GM18499 (cell line): ENCODE data around the gene FOXL2NB.

Source experiments
- ATAC-seq: cut with Tn5 transposase; IDR thresholded peaks from one replicate; pipeline ENCODE4 v1.9.1; 2021; ENCODE audit warnings: moderate number of reproducible peaks; ENCODE audit not compliant: insufficient read depth, unreplicated experiment

Gene FOXL2NB

GRCh38 chr3:138944929-138945708, 1.9 kb upstream of the FOXL2NB start:
- ATAC-seq, result no peak

DNA sequence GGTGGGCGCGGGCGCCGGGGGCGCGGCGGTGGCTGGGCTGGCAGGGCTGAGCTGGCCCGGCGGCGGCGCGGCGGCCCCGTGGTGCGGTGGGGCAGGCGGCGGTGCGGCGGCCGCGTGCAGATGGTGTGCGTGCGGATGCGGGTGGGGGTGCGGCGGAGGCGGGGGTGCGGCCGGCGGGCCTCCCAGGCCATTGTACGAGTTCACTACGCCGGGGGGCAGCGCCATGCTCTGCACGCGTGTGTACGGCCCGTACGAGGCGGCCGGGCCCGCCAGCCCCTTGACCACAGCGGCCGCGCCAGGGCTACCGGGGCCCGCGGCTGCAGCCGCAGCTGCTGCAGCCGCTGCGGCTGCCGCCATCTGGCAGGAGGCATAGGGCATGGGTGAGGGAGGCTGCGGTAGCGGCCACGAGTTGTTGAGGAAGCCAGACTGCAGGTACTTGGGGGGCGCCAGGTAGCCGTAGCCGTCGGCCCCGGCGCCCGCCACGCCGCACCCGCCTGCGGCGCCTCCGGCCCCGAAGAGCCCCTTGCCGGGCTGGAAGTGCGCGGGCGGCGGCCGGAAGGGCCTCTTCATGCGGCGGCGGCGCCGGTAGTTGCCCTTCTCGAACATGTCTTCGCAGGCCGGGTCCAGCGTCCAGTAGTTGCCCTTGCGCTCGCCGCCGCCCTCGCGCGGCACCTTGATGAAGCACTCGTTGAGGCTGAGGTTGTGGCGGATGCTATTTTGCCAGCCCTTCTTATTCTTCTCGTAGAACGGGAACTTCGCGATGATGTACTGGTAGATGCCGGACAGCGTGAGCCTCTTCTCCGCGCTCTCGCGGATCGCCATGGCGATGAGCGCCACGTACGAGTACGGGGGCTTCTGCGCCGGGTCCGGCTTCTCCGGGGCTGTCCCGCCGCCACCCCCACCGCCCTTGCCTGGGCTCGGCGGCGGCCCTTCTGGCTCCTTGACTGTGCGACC, 1.0 kb upstream of the FOXL2NB start:
- ATAC-seq, result no peak

DNA sequence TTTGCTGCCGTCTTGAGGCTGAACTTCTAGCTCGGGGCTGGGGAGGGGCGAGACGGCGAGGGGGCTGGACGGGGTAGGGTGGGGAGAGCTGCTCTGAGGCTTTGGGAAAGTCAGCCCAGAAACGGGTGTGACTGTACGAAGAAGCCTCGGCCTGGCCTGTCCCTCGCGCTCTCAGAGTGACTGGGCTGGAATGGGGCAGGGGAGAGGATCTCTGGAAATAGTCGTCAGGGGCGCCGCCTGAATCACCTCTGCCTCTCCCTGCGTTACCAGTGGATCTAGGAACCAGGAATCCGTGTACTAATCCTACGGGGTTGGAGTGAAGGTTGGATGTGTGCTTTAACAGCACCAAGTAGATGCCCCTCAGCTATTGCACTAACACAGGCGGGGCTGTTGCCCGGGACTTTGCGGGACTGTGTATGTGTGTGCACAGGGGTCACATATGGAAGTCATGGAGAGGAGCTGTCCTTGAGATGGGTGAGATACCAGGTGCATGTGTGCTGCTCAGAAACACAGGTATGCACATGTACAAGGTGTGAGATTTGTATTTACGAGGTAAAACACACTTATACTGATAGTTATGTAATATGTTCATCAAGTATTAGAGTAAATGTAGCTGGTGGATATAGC, 591 bp downstream of the FOXL2NB start:
- no peak for ATAC-seq

GRCh38 chr3:138948371-138949001, 1.5 kb downstream of the FOXL2NB start:
- ATAC-seq, result no peak

DNA sequence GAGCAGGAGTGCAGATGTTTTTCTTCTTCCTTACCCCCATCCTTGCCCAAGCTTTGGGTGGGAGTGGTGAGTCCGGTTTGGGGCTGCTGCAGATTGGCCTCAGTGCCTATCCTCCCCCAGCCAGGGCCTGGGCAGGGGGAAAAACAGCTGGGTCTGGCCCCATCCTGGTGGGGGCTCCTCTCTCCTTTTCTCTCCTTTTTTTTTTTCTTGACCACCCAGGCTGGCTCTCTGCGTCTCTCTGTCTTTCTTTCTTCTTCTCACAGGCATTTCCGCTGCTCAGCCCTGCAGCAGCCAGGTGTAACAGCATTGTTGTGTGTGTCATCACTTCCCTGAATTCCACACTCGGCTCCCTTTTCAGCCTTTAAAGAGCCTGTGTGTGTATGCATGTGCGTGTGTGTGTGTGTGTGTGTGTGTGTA, 2.0 kb downstream of the FOXL2NB start:
- no peak for ATAC-seq

- no peak for ATAC-seq
Observed at GRCh38 chr3:138949445-138950005, 2.5 kb downstream of the FOXL2NB start.

DNA sequence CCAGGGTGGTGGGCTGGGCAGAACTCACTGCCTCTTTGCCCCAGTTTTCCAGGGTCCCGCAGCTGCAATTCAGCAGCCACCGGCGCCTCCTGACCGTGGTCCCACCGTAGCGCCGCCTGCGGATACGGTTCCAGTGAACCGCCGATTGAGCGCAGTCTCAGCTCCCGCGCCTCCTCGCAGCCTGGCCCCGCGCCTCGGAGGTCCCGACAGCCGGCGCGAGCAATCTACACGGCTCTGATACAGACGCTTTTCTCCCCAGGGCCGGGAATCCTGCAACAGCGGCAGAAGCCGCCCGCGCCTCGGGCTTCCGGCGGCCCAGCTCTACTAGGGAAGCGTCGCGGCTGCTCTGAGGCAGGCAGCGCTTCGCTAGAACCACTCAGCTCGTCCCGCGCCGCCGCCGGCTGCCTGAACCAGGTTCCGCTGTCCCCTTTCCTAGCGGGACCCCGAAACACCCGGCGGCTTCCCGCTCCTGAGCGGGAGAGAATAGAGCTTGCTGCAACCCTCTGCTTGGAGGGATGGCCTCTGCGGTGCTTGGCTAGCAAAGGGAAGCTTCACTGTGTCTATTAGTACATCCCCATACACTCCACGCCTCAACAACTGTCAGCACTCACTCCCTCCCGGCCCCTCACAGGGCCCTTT, 3.1 kb downstream of the FOXL2NB start:
- ATAC-seq, result no peak

- no peak for ATAC-seq
Observed at GRCh38 chr3:138950701-138951100, 3.7 kb downstream of the FOXL2NB start.

DNA sequence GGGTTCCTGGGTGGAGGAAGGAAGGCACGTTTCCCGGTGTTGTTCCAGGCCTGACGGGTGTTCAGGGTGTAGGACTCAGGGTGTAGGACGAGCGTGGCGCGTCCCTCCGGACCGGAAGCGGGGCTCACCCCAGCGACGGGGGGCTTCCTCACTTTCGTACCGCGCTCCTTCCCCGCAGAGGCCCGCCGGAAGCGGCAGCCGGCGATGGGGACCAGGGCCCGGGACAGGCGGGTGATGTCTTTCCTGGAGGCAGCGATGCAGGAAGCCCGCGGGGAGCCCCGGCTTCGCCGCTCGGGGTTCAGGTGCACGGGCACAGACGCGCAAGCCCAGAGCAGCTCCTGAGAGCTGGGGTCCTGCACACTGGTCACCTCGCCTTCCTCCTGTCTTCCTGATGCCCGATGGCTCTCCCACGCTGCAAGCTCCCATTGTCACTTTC, 13.4 kb downstream of the FOXL2NB start:
- no peak for ATAC-seq

GRCh38 chr3:138962854-138963560, 16.0 kb downstream of the FOXL2NB start:
- no peak for ATAC-seq

GRCh38 chr3:138964264-138964663, 17.2 kb downstream of the FOXL2NB start:
- no peak for ATAC-seq

- no peak for ATAC-seq
Observed at GRCh38 chr3:138964923-138965322, 17.9 kb downstream of the FOXL2NB start.

- no peak for ATAC-seq
Observed at GRCh38 chr3:138971766-138972320, 24.8 kb downstream of the FOXL2NB start.

GRCh38 chr3:138972941-138973340, 25.9 kb downstream of the FOXL2NB start:
- no peak for ATAC-seq

GRCh38 chr3:138974462-138974861, 27.4 kb downstream of the FOXL2NB start:
- no peak for ATAC-seq

DNA sequence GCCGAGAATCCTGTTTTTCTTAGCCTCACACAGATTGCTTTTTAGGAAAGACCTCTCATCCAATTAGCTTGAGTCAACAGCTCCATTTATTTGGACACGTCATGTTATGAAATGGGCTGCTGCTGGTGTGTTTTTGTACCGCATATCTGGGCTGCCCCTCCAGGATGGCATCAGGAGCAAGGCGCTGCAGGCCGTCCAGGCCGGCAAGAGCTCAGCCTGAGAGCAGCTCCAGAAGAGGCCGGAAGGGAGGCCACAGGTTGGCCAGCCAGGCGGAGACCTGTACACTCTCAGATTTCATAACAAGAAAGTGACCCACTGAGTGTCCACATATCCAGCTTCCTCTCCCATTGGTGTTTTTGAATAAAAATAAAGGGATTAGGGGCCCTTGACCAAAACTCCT, 28.3 kb downstream of the FOXL2NB start:
- ATAC-seq, result no peak

- ATAC-seq, result no peak
Observed at GRCh38 chr3:138976047-138976446, 29.0 kb downstream of the FOXL2NB start.

GRCh38 chr3:138984816-138985215, 37.8 kb downstream of the FOXL2NB start:
- ATAC-seq, result no peak

GRCh38 chr3:138985932-138986331, 38.9 kb downstream of the FOXL2NB start:
- ATAC-seq, result no peak
